Stomach (tissue), 9 donors: ENCODE data around the gene SH3BP4. TPM values are rescaled to one million over a fixed set of nuclear protein-coding genes. Genes with fewer than 3 reads are reported as not detected.
A peak's percentile ranks its signal among the peaks of the same experiment; 100 is the strongest.

Experiments
- DNase-seq, 2 donors: peaks; one replicate each; pipeline versions ENCODE4 v3.0.0 to v3.0.0-alpha.2; 2013 to 2019
- H3K27ac ChIP-seq, 5 donors: fragments of 200-600 bp in 4 of 5; sonication (generic) in 4 of 5; one replicate each; pipeline ENCODE4 v1.5.1; 2013 to 2019; ENCODE audit warnings: mild to moderate bottlenecking in 1 of 5, moderate library complexity in 1 of 5
- H3K27me3 ChIP-seq, 3 donors: fragments of 200-600 bp; sonication (generic); one replicate each; pipeline ENCODE4 v1.5.1; 2017 to 2019; ENCODE audit warnings: mixed run types in 1 of 3
- H3K36me3 ChIP-seq, 4 donors: fragments of 200-600 bp; sonication (generic); 1 replicate in 3 of 4; 2 replicates in 1 of 4; pipeline ENCODE4 v1.5.1; 2016 to 2019
- H3K4me1 ChIP-seq, 4 donors: fragments of 200-600 bp; sonication (generic); one replicate each; pipeline ENCODE4 v1.5.1; 2016 to 2019
- H3K4me3 ChIP-seq, 4 donors: fragments of 200-600 bp; sonication (generic) in 3 of 4; one replicate each; pipeline ENCODE4 v1.5.1; 2016 to 2019; ENCODE audit warnings: mild to moderate bottlenecking in 1 of 4
- H3K9me3 ChIP-seq, 4 donors: fragments of 200-600 bp; sonication (generic); one replicate each; pipeline ENCODE4 v1.5.1; 2016 to 2019
- CTCF ChIP-seq, 7 experiments: fragments of 450-650 bp in 4 of 7; fragments of 200-600 bp in 3 of 7; sonication (generic) in 3 of 7; IDR thresholded peaks; one replicate each; pipeline ENCODE4 v1.5.1; 2016 to 2019; ENCODE audit warnings: antibody characterized with exemption in 7 of 7, control low read depth in 2 of 7, mild to moderate bottlenecking in 1 of 7
- EP300 ChIP-seq: sonication (generic); formaldehyde crosslinking; IDR thresholded peaks from one replicate; pipeline ENCODE4 v1.6.1; 2017; ENCODE audit warnings: antibody characterized with exemption
- POLR2A ChIP-seq, 4 donors: fragments of 450-650 bp; IDR thresholded peaks; one replicate each; pipeline ENCODE4 v1.6.1; 2016; ENCODE audit warnings: antibody characterized with exemption in 4 of 4, control low read depth in 2 of 4, mild to moderate bottlenecking in 1 of 4, moderate library complexity in 1 of 4
- POLR2AphosphoS5 ChIP-seq, 3 donors: sonication (generic); formaldehyde crosslinking; IDR thresholded peaks; one replicate each; pipeline ENCODE4 v1.6.1; 2016; ENCODE audit warnings: antibody characterized with exemption in 3 of 3
- WGBS, 5 donors: extraction: QIAGEN DNeasy Blood & Tissue Kit in 3 of 5; methylation state at CpG; one replicate each; pipeline versions ENCODE4 v1.1.5 to v1.1.7; 2013 to 2018; 5-methylcytosine and 5-hydroxymethylcytosine counted together
- intact Hi-C: fragments of 100-400 bp; cut with DNase I; formaldehyde crosslinking; loops from one replicate; pipeline ENCODE4 v1.15.1; 2023; ENCODE audit warnings: low total_unique reads
- polyA plus RNA-seq, 3 donors: library from polyadenylated mRNA; stranded (reverse); fragments of 200-250 nt; gene quantifications; one replicate each; pipeline ENCODE4 v1.2.3, GENCODE V29; 2013
- total RNA-seq, 5 donors: library from RNA; depleted of rRNA; stranded (reverse); fragments of >200 nt; gene quantifications; one replicate each; pipeline versions ENCODE4 v1.1.0 to v1.2.3, GENCODE V29; 2014 to 2016
- donor health status: healthy with polysubstance abuse.
- donor health status: Bipolar disorder and iron deficiency.
- donor health status: healthy.

The SH3BP4 gene
- total and polyA plus RNA-seq, 8 donors, result 10.2 to 54.0 (median 18.8) TPM

GRCh38 chr2:234975611-234976010 is 23.8 kb downstream of the SH3BP4 start:
- no peak overlapping the region for H3K4me3 ChIP-seq
- TF ChIP-seq POLR2AphosphoS5 (IDR thresholded peaks at IDR 0.05) (no peak), EP300 (no peak), POLR2A (IDR thresholded peaks at IDR 0.05) (no peak), CTCF (IDR thresholded peaks at IDR 0.05) (no peak)
- no peaks in the 10 kb centered on the region for H3K27me3 ChIP-seq
- 34 to 100% (median 95%) methylated on average over 1 of the region's 1 CpG for WGBS, 5 donors
- DNase-seq, result no peak
- H3K4me1 ChIP-seq, result peaks cover 47 to 83% (median 67%) of the 10 kb centered on the region in 4 donors
- H3K9me3 ChIP-seq, result no peaks in the 10 kb centered on the region
- intact Hi-C loops, result no loop called here
- H3K27ac ChIP-seq, result peak overlapping the region in 4 of 5 donors; percentile 50 to 89 (median 80)
- no peaks in the 10 kb centered on the region for H3K36me3 ChIP-seq

GRCh38 chr2:234976479-234977227 is 24.8 kb downstream of the SH3BP4 start:
- TF ChIP-seq EP300 (no peak), POLR2AphosphoS5 (IDR thresholded peaks at IDR 0.05) (no peak), CTCF (IDR thresholded peaks at IDR 0.05) (no peak), POLR2A (IDR thresholded peaks at IDR 0.05) (no peak)
- 47 to 72% (median 63%) methylated on average over 18 of the region's 18 CpGs for WGBS, 5 donors
- Histone ChIP-seq H3K9me3 (no peaks in the 10 kb centered on the region), H3K27ac (peak overlapping the region; percentile 86 to 89 (median 86)), H3K4me3 (no peak overlapping the region), H3K27me3 (no peaks in the 10 kb centered on the region), H3K36me3 (no peaks in the 10 kb centered on the region), H3K4me1 (peaks cover 54 to 94% (median 77%) of the 10 kb centered on the region in 4 donors)
- intact Hi-C loops, result no loop called here
- no peak for DNase-seq

- Histone ChIP-seq H3K4me1 (peaks cover 60 to 98% (median 83%) of the 10 kb centered on the region in 4 donors), H3K27ac (peak overlapping the region; percentile 86 to 89 (median 86)), H3K27me3 (no peaks in the 10 kb centered on the region), H3K9me3 (no peaks in the 10 kb centered on the region), H3K36me3 (no peaks in the 10 kb centered on the region), H3K4me3 (no peak overlapping the region)
- TF ChIP-seq CTCF (IDR thresholded peaks at IDR 0.05) (no peak), EP300 (no peak), POLR2AphosphoS5 (IDR thresholded peaks at IDR 0.05) (no peak), POLR2A (IDR thresholded peaks at IDR 0.05) (no peak)
- 34 to 56% (median 44%) methylated on average over 12 of the region's 12 CpGs for WGBS, 5 donors
- DNase-seq, result no peak
- intact Hi-C loops, result no loop called here
These were observed 25.4 kb downstream of the SH3BP4 start for GRCh38 chr2:234977228-234977679.

GRCh38 chr2:234978466-234979203 is 26.8 kb downstream of the SH3BP4 start:
- Histone ChIP-seq H3K4me3 (peak overlapping the region in 3 of 4 donors; percentile 2 to 17 (median 10)), H3K36me3 (no peaks in the 10 kb centered on the region), H3K27ac (peak overlapping the region; percentile 86 to 89 (median 86)), H3K27me3 (no peaks in the 10 kb centered on the region), H3K9me3 (no peaks in the 10 kb centered on the region), H3K4me1 (peaks cover 74 to 99% (median 90%) of the 10 kb centered on the region in 4 donors)
- peak; percentile 79 to 83 for DNase-seq
- TF ChIP-seq POLR2AphosphoS5 (IDR thresholded peaks at IDR 0.05), result peak in 2 of 3 donors; percentile 64 to 75
- no peak for TF ChIP-seq CTCF (IDR thresholded peaks at IDR 0.05)
- WGBS, 5 donors, result 27 to 64% (median 29%) methylated on average over 16 to 23 of the region's 23 CpGs
- intact Hi-C loops, result no loop called here
